SK-N-SH treated with all-trans-retinoic acid at 6 μM for 48 hours (cell line): Measurements from ENCODE around the gene ZNF283.
"Not testable (repeated sequence)": the region's sequence is repeated elsewhere in the genome, so short reads cannot be mapped to it uniquely, and the experiment has no call there.

Experiments used
- ATAC-seq: fragments of 200-7000 bp; cut with Tn5 transposase; 3 replicates; pipeline ENCODE4 v1.9.1; 2020; ENCODE audit warnings: mild to moderate bottlenecking, moderate library complexity
- ARNTL ChIP-seq: fragments of 450-650 bp; formaldehyde crosslinking; IDR thresholded peaks from 2 replicates; pipeline ENCODE4 v1.5.0; 2020; ENCODE audit warnings: low read depth, mild to moderate bottlenecking, moderate library complexity, borderline replicate concordance
- CREB5 ChIP-seq: fragments of 250-450 bp; sonication (Bioruptor Pico); IDR thresholded peaks from 2 replicates; pipeline ENCODE4 v1.5.1; 2020; ENCODE audit warnings: low read depth, mild to moderate bottlenecking, moderate library complexity
- CSDC2 ChIP-seq: fragments of 250-450 bp; sonication (Bioruptor Pico); IDR thresholded peaks from 2 replicates; pipeline ENCODE4 v1.5.0; 2020; ENCODE audit warnings: mild to moderate bottlenecking, moderate library complexity
- CSRNP3 ChIP-seq: fragments of 250-450 bp; sonication (Bioruptor Pico); IDR thresholded peaks from 2 replicates; pipeline ENCODE4 v1.5.1; 2021; ENCODE audit warnings: mild to moderate bottlenecking, moderate library complexity
- GLIS3 ChIP-seq: fragments of 250-450 bp; sonication (Bioruptor Pico); IDR thresholded peaks from 2 replicates; pipeline ENCODE4 v1.5.0; 2020; ENCODE audit warnings: mild to moderate bottlenecking, moderate library complexity
- ISL1 ChIP-seq: fragments of 250-450 bp; sonication (Bioruptor Pico); IDR thresholded peaks from 2 replicates; pipeline ENCODE4 v2.1.2; 2022; ENCODE audit warnings: mild to moderate bottlenecking, moderate library complexity
- OSR1 ChIP-seq: fragments of 250-450 bp; sonication (Bioruptor Pico); IDR thresholded peaks from 2 replicates; pipeline ENCODE4 v1.8.0; 2022; ENCODE audit warnings: moderate library complexity, mild to moderate bottlenecking, inconsistent platforms
- PPARA ChIP-seq: fragments of 250-450 bp; sonication (Bioruptor Pico); IDR thresholded peaks from 2 replicates; pipeline ENCODE4 v1.5.0; 2020; ENCODE audit warnings: mild to moderate bottlenecking, borderline replicate concordance
- RARB ChIP-seq: fragments of 250-450 bp; sonication (Bioruptor Pico); IDR thresholded peaks from 2 replicates; pipeline ENCODE4 v1.8.0; 2021; ENCODE audit warnings: mild to moderate bottlenecking, moderate library complexity
- SNAI2 ChIP-seq: fragments of 250-450 bp; sonication (Bioruptor Pico); IDR thresholded peaks from 2 replicates; pipeline ENCODE4 v1.5.0; 2020; ENCODE audit warnings: mild to moderate bottlenecking, moderate library complexity
- TOX ChIP-seq: fragments of 250-450 bp; sonication (Bioruptor Pico); IDR thresholded peaks from 2 replicates; pipeline ENCODE4 v1.8.0; 2021; ENCODE audit warnings: mild to moderate bottlenecking, moderate library complexity, borderline replicate concordance
- ZC3H10 ChIP-seq: fragments of 250-450 bp; sonication (Bioruptor Pico); IDR thresholded peaks from 2 replicates; pipeline ENCODE4 v1.5.1; 2021; ENCODE audit warnings: mild to moderate bottlenecking, moderate library complexity
- ZFP3 ChIP-seq: fragments of 250-450 bp; sonication (Bioruptor Pico); IDR thresholded peaks from 2 replicates; pipeline ENCODE4 v1.5.0; 2020; ENCODE audit warnings: mild to moderate bottlenecking, moderate library complexity
- ZFP30 ChIP-seq: fragments of 450-650 bp; formaldehyde crosslinking; IDR thresholded peaks from 2 replicates; pipeline ENCODE4 v1.5.0; 2022; ENCODE audit warnings: mild to moderate bottlenecking, moderate library complexity
- ZNF565 ChIP-seq: fragments of 450-650 bp; formaldehyde crosslinking; conservative IDR thresholded peaks from 2 replicates; pipeline ENCODE4 v1.5.0; 2020; ENCODE audit warnings: low read depth, mild to moderate bottlenecking, moderate library complexity
- ZNF70 ChIP-seq: fragments of 450-650 bp; formaldehyde crosslinking; IDR thresholded peaks from 2 replicates; pipeline ENCODE4 v1.5.0; 2020; ENCODE audit warnings: mild to moderate bottlenecking, moderate library complexity
- ZNF8 ChIP-seq: fragments of 450-650 bp; formaldehyde crosslinking; IDR thresholded peaks from 2 replicates; pipeline ENCODE4 v1.5.0; 2020; ENCODE audit warnings: mild to moderate bottlenecking, moderate library complexity
- TF ChIP-seq, protein P1 (sequence below): fragments of 250-450 bp; sonication (Bioruptor Pico); IDR thresholded peaks from 2 replicates; pipeline ENCODE4 v1.8.0; 2021; ENCODE audit warnings: low read depth, mild to moderate bottlenecking, moderate library complexity, borderline replicate concordance
- TF ChIP-seq, protein P2 (sequence below): fragments of 250-450 bp; sonication (Bioruptor Pico); IDR thresholded peaks from 2 replicates; pipeline ENCODE4 v1.5.0; 2020; ENCODE audit warnings: mild to moderate bottlenecking, moderate library complexity
- TF ChIP-seq, protein P3 (sequence below): fragments of 250-450 bp; sonication (Bioruptor Pico); IDR thresholded peaks from 2 replicates; pipeline ENCODE4 v1.8.0; 2020; ENCODE audit warnings: mild to moderate bottlenecking, moderate library complexity, borderline replicate concordance

The ZNF283 gene

DNA sequence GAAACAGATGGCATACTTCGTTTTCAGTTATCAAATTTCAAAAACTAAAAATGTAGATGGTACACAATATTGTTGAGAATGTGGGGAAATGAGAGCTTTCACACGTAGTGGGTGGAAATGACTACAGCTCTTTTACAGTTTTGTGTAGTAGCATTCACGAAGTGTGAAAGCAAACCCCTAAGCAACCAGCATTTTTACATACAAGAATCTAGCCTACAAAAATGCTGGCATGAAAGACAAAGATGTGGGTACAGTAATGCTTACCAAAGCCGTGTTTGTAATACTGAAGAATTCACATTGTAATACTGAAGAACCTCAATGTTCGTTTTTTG is 6.3 kb upstream of the ZNF283 start:
- TF ChIP-seq ZNF8 (CRISPR knock-in tag) (no peak), SNAI2 (CRISPR knock-in tag) (no peak), ARNTL (CRISPR knock-in tag) (no peak), ZFP30 (CRISPR knock-in tag) (no peak), ZNF70 (CRISPR knock-in tag) (no peak), RARB (CRISPR knock-in tag) (no peak), ZNF565 (CRISPR knock-in tag) (no peak), ISL1 (CRISPR knock-in tag) (no peak), PPARA (CRISPR knock-in tag) (no peak), GLIS3 (no peak), ZC3H10 (no peak), OSR1 (CRISPR knock-in tag) (no peak), TOX (CRISPR knock-in tag) (no peak)
- TF ChIP-seq, protein P1, sequence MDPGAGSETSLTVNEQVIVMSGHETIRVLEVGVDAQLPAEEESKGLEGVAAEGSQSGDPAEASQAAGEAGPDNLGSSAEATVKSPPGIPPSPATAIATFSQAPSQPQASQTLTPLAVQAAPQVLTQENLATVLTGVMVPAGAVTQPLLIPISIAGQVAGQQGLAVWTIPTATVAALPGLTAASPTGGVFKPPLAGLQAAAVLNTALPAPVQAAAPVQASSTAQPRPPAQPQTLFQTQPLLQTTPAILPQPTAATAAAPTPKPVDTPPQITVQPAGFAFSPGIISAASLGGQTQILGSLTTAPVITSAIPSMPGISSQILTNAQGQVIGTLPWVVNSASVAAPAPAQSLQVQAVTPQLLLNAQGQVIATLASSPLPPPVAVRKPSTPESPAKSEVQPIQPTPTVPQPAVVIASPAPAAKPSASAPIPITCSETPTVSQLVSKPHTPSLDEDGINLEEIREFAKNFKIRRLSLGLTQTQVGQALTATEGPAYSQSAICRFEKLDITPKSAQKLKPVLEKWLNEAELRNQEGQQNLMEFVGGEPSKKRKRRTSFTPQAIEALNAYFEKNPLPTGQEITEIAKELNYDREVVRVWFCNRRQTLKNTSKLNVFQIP, result no peak
- ATAC-seq, result no peak

GRCh38 chr19:43823856-43824255 is 3.3 kb upstream of the ZNF283 start:
- ATAC-seq, result not testable (repeated sequence)

GRCh38 chr19:43824572-43824971 is 2.5 kb upstream of the ZNF283 start:
- not testable (repeated sequence) for ATAC-seq

- TF ChIP-seq OSR1 (CRISPR knock-in tag) (no peak), CREB5 (CRISPR knock-in tag) (no peak)
- no peak for ATAC-seq
Measured at GRCh38 chr19:43839139-43839538, 12.0 kb downstream of the ZNF283 start.

GRCh38 chr19:43842007-43842406 is 14.9 kb downstream of the ZNF283 start:
- TF ChIP-seq ZFP3, result no peak
- TF ChIP-seq, protein P1, result no peak
- no peak for TF ChIP-seq ZFP30 (CRISPR knock-in tag)
- TF ChIP-seq CSRNP3 (CRISPR knock-in tag), result no peak
- TF ChIP-seq ZNF8 (CRISPR knock-in tag), result no peak
- TF ChIP-seq, protein P2, sequence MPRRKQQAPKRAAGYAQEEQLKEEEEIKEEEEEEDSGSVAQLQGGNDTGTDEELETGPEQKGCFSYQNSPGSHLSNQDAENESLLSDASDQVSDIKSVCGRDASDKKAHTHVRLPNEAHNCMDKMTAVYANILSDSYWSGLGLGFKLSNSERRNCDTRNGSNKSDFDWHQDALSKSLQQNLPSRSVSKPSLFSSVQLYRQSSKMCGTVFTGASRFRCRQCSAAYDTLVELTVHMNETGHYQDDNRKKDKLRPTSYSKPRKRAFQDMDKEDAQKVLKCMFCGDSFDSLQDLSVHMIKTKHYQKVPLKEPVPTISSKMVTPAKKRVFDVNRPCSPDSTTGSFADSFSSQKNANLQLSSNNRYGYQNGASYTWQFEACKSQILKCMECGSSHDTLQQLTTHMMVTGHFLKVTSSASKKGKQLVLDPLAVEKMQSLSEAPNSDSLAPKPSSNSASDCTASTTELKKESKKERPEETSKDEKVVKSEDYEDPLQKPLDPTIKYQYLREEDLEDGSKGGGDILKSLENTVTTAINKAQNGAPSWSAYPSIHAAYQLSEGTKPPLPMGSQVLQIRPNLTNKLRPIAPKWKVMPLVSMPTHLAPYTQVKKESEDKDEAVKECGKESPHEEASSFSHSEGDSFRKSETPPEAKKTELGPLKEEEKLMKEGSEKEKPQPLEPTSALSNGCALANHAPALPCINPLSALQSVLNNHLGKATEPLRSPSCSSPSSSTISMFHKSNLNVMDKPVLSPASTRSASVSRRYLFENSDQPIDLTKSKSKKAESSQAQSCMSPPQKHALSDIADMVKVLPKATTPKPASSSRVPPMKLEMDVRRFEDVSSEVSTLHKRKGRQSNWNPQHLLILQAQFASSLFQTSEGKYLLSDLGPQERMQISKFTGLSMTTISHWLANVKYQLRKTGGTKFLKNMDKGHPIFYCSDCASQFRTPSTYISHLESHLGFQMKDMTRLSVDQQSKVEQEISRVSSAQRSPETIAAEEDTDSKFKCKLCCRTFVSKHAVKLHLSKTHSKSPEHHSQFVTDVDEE, result no peak
- no peak for TF ChIP-seq TOX (CRISPR knock-in tag)
- no peak for TF ChIP-seq ARNTL (CRISPR knock-in tag)
- TF ChIP-seq OSR1 (CRISPR knock-in tag), result no peak
- TF ChIP-seq ZC3H10, result no peak
- TF ChIP-seq ZNF565 (CRISPR knock-in tag), result no peak
- TF ChIP-seq CSDC2 (CRISPR knock-in tag), result no peak
- TF ChIP-seq, protein P3, sequence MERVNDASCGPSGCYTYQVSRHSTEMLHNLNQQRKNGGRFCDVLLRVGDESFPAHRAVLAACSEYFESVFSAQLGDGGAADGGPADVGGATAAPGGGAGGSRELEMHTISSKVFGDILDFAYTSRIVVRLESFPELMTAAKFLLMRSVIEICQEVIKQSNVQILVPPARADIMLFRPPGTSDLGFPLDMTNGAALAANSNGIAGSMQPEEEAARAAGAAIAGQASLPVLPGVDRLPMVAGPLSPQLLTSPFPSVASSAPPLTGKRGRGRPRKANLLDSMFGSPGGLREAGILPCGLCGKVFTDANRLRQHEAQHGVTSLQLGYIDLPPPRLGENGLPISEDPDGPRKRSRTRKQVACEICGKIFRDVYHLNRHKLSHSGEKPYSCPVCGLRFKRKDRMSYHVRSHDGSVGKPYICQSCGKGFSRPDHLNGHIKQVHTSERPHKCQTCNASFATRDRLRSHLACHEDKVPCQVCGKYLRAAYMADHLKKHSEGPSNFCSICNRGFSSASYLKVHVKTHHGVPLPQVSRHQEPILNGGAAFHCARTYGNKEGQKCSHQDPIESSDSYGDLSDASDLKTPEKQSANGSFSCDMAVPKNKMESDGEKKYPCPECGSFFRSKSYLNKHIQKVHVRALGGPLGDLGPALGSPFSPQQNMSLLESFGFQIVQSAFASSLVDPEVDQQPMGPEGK, result no peak
- ATAC-seq, result no peak
